Keratinocyte (primary cell): ENCODE data around the gene YJU2. TPM values are rescaled to one million over a fixed set of nuclear protein-coding genes. Genes with fewer than 3 reads are reported as not detected.

Experiments
- DNase-seq: peaks from one replicate; pipeline ENCODE4 v3.0.0-alpha.2; 2011; ENCODE audit warnings: low read depth, missing footprints, low spot score
- FAIRE-seq: peaks from 2 replicates; lab custom pipeline; 2011; peaks lifted over from hg19 to GRCh38; lab: Jason Lieb, UNC
- H2AFZ ChIP-seq: 2 replicates; pipeline ENCODE4 v1.6.0; 2012; ENCODE audit warnings: low read length, control low read depth, inconsistent platforms; ENCODE audit not compliant: control insufficient read depth
- H3K27ac ChIP-seq: 2 replicates; pipeline ENCODE4 v1.5.1; 2011; ENCODE audit warnings: low read length; ENCODE audit not compliant: control insufficient read depth, insufficient read depth
- H3K27me3 ChIP-seq: 3 replicates; pipeline ENCODE4 v1.6.0; 2011; ENCODE audit warnings: low read length; ENCODE audit not compliant: control insufficient read depth, insufficient read depth; ENCODE audit errors: extremely low read depth
- H3K36me3 ChIP-seq, 2 experiments: 2 replicates in 1 of 2; 3 replicates in 1 of 2; pipeline ENCODE4 v1.5.1; 2011; ENCODE audit warnings: low read length in 2 of 2, mild to moderate bottlenecking in 1 of 2; ENCODE audit not compliant: control insufficient read depth in 2 of 2, insufficient read depth in 2 of 2; ENCODE audit errors: extremely low read depth in 1 of 2
- H3K4me1 ChIP-seq: 3 replicates; pipeline ENCODE4 v1.5.1; 2011; ENCODE audit warnings: low read length; ENCODE audit not compliant: control insufficient read depth, insufficient read depth; ENCODE audit errors: extremely low read depth
- H3K4me2 ChIP-seq: 3 replicates; pipeline ENCODE4 v1.6.0; 2011; ENCODE audit warnings: low read depth, low read length; ENCODE audit not compliant: control insufficient read depth, insufficient read depth; ENCODE audit errors: extremely low read depth
- H3K4me3 ChIP-seq, 3 experiments: fragments of 200-600 bp in 1 of 3; sonication (generic) in 1 of 3; 2 replicates in 2 of 3; 3 replicates in 1 of 3; pipeline ENCODE4 v1.5.1; 2011 to 2016; ENCODE audit warnings: low read length in 3 of 3, mild to moderate bottlenecking in 3 of 3, control low read depth in 2 of 3, inconsistent platforms in 1 of 3, low read depth in 1 of 3, mixed read lengths in 1 of 3, mixed run types in 1 of 3, moderate library complexity in 1 of 3; ENCODE audit not compliant: control insufficient read depth in 2 of 3, insufficient read depth in 2 of 3; ENCODE audit errors: extremely low read depth in 1 of 3
- H3K79me2 ChIP-seq: 2 replicates; pipeline ENCODE4 v1.6.0; 2012; ENCODE audit warnings: low read length; ENCODE audit not compliant: control insufficient read depth, insufficient read depth
- H3K9ac ChIP-seq: 3 replicates; pipeline ENCODE4 v1.6.0; 2011; ENCODE audit warnings: low read length; ENCODE audit not compliant: control insufficient read depth, insufficient read depth; ENCODE audit errors: extremely low read depth
- H3K9me1 ChIP-seq: 3 replicates; pipeline ENCODE4 v1.6.0; 2011; ENCODE audit warnings: low read length; ENCODE audit not compliant: control insufficient read depth, insufficient read depth; ENCODE audit errors: extremely low read depth
- H3K9me3 ChIP-seq: 2 replicates; pipeline ENCODE4 v1.5.1; 2012; ENCODE audit warnings: low read depth, low read length; ENCODE audit not compliant: control insufficient read depth
- H4K20me1 ChIP-seq: 3 replicates; pipeline ENCODE4 v1.6.0; 2011; ENCODE audit warnings: low read length; ENCODE audit not compliant: control insufficient read depth, insufficient read depth; ENCODE audit errors: extremely low read depth
- EZH2 ChIP-seq: IDR thresholded peaks from one replicate; pipeline ENCODE4 v1.6.1; 2012; ENCODE audit warnings: inconsistent platforms, mild to moderate bottlenecking, low read length, moderate library complexity
- dilution Hi-C: fragments of 300-500 bp; cut with MboI; formaldehyde crosslinking; loops from one replicate; pipeline ENCODE4 v1.7.0; 2020; ENCODE audit warnings: low sequenced_read_pairs; ENCODE audit not compliant: extremely low pct_ligation_motif_present
- polyA plus RNA-seq, 5 experiments: library from polyadenylated mRNA; depleted of rRNA in 3 of 5; stranded (reverse) in 3 of 5; stranded (forward) in 1 of 5; unstranded in 1 of 5; fragments of >200 nt; gene quantifications; 1 replicate in 1 of 5; 2 replicates in 3 of 5; 3 replicates in 1 of 5; pipeline versions ENCODE4 v1.2.1 to v1.2.3, GENCODE V29; 2011 to 2012; ENCODE audit warnings: missing spikeins in 2 of 5, low read depth in 1 of 5, low replicate concordance in 1 of 5
- TF ChIP-seq, protein P1 (sequence below), 3 experiments: IDR thresholded peaks in 1 of 3; conservative IDR thresholded peaks in 1 of 3; optimal IDR thresholded peaks in 1 of 3; 2 replicates in 2 of 3; 3 replicates in 1 of 3; pipeline versions ENCODE3 to v1.5.1; 2011; ENCODE audit warnings: low read length in 3 of 3, mild to moderate bottlenecking in 3 of 3, moderate library complexity in 2 of 3, control low read depth in 1 of 3, inconsistent platforms in 1 of 3; ENCODE audit not compliant: insufficient read depth in 2 of 3; ENCODE audit errors: extremely low read depth in 1 of 3

Gene YJU2
- polyA plus RNA-seq, 1 donor (not counting 4 experiments of a cell fraction or from before 2014, with no cell fraction given): 13.7 TPM

DNA sequence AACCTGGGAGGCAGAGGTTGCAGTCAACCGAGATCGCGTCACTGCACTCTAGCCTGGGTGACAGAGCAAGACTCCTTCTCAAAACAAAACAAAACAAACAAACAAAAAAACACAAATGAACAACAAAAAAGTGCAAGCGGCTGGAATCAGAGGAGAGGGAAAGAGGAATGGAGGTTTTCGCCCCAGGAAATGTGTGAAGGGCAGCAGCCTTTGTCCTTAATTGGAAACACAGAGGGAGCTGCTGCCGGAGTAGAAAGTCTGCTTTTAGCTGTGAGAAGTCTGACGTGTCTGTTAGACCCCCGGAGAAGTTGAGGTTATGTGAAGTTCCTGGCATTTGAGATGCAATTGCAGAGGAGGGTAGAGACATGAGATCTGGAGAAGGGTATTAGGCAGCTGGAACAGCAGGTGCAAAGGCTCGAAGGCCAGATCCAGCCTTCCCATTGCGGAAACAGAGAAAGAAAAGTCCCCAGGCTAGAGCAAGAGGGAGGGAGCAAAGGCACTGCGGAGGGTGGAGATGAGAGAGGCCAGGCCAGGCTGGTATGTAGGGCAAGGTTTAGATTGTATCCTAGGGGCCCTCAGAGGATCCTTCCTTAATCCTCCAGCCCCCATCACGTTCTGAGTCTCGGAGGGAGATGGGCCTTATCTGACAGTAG is 54.8 kb downstream of the YJU2 start:
- Histone ChIP-seq H3K4me3 (no peak overlapping the region), H4K20me1 (no peaks in the 10 kb centered on the region), H3K79me2 (no peaks in the 10 kb centered on the region), H3K4me2 (no peak overlapping the region), H3K4me1 (no peaks in the 10 kb centered on the region), H3K9me1 (no peaks in the 10 kb centered on the region), H2AFZ (no peak overlapping the region), H3K9me3 (no peaks in the 10 kb centered on the region), H3K36me3 (no peaks in the 10 kb centered on the region), H3K27me3 (peaks cover under 1% of the 10 kb centered on the region), H3K27ac (no peak overlapping the region), H3K9ac (no peak overlapping the region)
- FAIRE-seq (no peak), DNase-seq (no peak)
- no peak for TF ChIP-seq EZH2
- TF ChIP-seq, protein P1, sequence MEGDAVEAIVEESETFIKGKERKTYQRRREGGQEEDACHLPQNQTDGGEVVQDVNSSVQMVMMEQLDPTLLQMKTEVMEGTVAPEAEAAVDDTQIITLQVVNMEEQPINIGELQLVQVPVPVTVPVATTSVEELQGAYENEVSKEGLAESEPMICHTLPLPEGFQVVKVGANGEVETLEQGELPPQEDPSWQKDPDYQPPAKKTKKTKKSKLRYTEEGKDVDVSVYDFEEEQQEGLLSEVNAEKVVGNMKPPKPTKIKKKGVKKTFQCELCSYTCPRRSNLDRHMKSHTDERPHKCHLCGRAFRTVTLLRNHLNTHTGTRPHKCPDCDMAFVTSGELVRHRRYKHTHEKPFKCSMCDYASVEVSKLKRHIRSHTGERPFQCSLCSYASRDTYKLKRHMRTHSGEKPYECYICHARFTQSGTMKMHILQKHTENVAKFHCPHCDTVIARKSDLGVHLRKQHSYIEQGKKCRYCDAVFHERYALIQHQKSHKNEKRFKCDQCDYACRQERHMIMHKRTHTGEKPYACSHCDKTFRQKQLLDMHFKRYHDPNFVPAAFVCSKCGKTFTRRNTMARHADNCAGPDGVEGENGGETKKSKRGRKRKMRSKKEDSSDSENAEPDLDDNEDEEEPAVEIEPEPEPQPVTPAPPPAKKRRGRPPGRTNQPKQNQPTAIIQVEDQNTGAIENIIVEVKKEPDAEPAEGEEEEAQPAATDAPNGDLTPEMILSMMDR (optimal IDR thresholded peaks at IDR 0.05 in 1 of 3, IDR thresholded peaks at IDR 0.05 in 1 of 3, conservative IDR thresholded peaks at IDR 0.05 in 1 of 3; ENCODE audit: extremely low read depth in 1 of 3, insufficient read depth in 2 of 3, low read length in 3 of 3): no peak
- dilution Hi-C loops: no loop called here

GRCh38 chr19:4302243-4302640 is 55.4 kb downstream of the YJU2 start, which contains the start of gene TMIGD2:
Gene TMIGD2, minus strand, starts transcription at chr19:4302389. Its CDS starts 4 bp downstream, at chr19:4302385.
- H3K4me1 ChIP-seq: no peaks in the 10 kb centered on the region
- no peaks in the 10 kb centered on the region for H3K36me3 ChIP-seq
- H3K4me2 ChIP-seq: no peak within 1 kb of the TSS
- no peaks in the 10 kb centered on the region for H4K20me1 ChIP-seq
- no peaks in the 10 kb centered on the region for H3K79me2 ChIP-seq
- H3K9me3 ChIP-seq: no peaks in the 10 kb centered on the region
- TF ChIP-seq EZH2: no peak
- TF ChIP-seq, protein P1 (optimal IDR thresholded peaks at IDR 0.05 in 1 of 3, IDR thresholded peaks at IDR 0.05 in 1 of 3, conservative IDR thresholded peaks at IDR 0.05 in 1 of 3; ENCODE audit: extremely low read depth in 1 of 3, insufficient read depth in 2 of 3, low read length in 3 of 3): no peak
- no peak within 1 kb of the TSS for H3K27ac ChIP-seq
- no peak within 1 kb of the TSS for H3K4me3 ChIP-seq
- no peak for FAIRE-seq
- no peak for DNase-seq
- dilution Hi-C loops: no loop called here
- H3K27me3 ChIP-seq: no peaks in the 10 kb centered on the region
- H2AFZ ChIP-seq: no peak within 1 kb of the TSS
- H3K9ac ChIP-seq: no peak within 1 kb of the TSS
- no peaks in the 10 kb centered on the region for H3K9me1 ChIP-seq
